Smooth muscle cell of the brain vasculature (primary cell): ENCODE data around the gene PSME4.
"Not testable (repeated sequence)": the region's sequence is repeated elsewhere in the genome, so short reads cannot be mapped to it uniquely, and the experiment has no call there.

ENCODE experiments used
- DNase-seq: peaks from one replicate; pipeline ENCODE4 v3.0.0-alpha.2; 2012; ENCODE audit warnings: low read depth, low spot score

The PSME4 gene

DNA sequence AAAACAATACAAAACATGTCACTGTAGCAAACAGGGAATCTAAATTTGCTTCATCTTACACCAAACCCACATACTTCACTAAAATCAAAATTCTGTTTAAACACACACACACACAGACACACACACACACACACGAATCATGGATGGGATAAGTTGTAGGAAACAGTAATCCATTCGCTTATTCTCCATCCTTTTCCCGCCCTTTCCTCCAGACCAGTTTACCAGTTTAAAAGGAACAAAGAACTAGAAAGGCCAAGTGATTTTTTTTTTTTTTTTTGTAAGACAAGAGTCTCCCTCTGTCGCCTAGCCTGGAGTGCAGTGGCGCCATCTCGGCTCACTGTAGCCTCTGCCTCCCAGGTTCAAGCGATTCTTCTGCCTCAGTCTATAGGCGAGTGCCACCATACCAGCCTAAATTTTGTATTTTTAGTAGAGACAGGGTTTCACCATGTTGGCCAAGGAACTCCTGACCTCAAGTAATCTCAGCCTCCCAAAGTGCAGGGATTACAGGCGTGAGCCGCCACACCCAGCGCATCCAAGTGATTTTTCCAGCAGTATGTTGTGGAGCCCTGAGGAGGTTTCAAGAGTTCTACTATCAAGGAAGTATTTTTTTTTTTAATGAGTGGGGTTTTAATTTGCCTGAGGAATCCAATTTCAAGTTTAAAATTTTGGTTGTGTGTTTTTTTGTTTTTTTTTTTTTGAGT, 5.7 kb downstream of the PSME4 start:
- DNase-seq, result no peak

DNA sequence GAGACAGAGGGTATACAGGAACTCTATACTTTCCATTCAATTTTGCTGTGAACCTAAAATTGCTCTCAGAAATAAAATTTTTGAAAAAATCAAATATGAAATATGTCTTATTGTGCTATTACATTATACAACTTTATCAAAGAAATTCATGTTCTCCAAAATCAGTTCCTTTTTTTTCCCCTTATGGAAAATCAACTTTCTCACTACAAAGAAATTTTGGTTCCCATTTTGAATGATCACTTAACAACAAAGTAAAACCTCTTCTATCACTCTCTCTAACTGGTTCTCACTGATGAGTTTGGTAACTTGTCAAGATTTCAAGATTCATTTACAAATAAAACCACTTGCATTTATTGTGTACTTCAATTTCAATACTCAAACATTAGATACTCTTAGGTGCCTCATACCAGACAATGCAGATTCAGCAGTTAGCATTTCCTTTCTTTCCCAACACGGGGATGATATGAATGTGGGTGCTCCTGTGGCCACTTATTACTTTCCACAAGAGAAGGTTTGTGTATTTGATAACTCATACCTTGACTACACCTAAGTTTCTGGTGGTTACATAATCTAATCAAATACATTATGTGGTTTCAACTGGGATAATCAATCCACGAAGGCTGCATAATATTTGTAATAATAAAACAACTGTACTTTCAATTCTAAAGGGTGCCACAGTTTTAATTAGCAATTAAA, 6.4 kb downstream of the PSME4 start:
- no peak for DNase-seq

- DNase-seq, result not testable (repeated sequence)
Observed at GRCh38 chr2:53961478-53962216, 9.1 kb downstream of the PSME4 start.

GRCh38 chr2:53960476-53960875, 10.3 kb downstream of the PSME4 start:
- no peak for DNase-seq

DNA sequence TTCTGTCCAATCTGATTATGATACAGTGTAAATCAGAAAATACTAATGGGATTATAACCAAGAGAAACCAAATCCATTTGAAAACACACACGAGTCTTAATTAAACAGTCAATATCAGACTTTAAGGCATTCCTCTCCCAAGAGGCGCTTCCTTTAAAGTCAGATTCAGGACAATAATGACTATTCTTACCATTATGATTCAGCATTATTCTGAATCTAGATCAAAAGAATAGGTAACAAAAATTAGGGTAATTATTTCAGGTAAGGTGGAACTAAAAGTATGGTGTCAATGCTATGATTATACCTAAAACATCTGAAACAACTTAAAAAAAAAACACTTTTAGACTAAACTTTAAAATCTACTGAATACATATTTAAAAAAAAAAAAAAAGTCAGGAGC, 12.3 kb downstream of the PSME4 start:
- no peak for DNase-seq

GRCh38 chr2:53952519-53952918, 18.3 kb downstream of the PSME4 start:
- no peak for DNase-seq

- no peak for DNase-seq
Observed at GRCh38 chr2:53949457-53949856, 21.3 kb downstream of the PSME4 start.

DNA sequence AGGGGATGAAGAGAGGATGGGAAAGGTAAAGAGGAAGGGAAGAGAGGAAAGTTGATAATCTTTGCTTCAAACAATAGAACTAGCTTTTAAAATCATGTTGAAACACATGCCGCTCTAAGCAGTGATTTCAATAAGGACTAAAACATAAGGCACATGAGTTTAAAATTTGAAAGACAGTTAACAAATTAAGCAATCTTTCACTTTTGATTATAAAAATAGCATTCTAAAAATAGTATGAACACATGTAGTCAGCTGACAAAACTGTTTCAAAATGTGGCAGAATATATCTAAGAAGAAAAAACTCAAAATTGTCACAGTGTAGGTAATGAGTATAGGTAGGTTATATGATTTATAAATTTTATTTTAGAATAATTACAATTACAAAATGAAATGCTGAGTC, 25.3 kb downstream of the PSME4 start:
- DNase-seq, result no peak

DNA sequence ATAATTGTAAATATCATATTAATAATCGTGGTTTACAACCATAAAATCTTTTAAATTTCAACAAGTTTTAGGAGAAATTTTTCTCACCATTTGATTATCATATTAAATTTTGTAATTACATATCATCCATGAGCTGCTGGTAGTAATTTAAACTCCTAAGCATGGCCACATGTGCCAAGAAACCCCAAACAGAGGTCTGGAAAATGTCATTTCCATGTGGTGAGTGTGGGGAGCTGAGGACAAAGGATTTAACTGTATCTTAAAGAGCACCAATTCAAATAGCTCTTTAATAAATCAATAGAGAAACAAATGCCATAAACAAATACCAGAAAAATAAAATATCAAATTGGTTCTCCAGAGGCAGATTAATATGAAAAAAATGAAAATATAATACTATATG, 26.3 kb downstream of the PSME4 start:
- no peak for DNase-seq

GRCh38 chr2:53942280-53942679, 28.5 kb downstream of the PSME4 start:
- no peak for DNase-seq

GRCh38 chr2:53941749-53942148, 29.0 kb downstream of the PSME4 start:
- no peak for DNase-seq

- no peak for DNase-seq
Observed at GRCh38 chr2:53939656-53940055, 31.1 kb downstream of the PSME4 start.

DNA sequence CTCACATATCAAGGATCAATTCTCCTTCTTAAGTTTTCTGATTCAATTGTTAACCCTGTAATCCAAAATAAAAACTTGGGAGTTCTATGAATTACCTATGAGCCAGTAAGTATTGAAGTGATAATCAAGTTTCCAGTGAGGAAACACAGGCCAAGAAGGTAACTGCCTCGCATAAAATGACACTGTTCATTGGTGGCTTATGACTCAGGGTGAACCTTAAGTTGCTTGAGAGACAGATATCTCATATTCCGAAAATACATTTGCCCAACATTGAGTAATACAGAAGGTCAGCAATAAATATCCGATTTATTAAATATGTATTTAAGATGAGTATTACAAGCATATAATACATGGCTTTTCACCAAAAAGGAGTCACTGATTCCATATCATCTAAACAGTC, 31.9 kb downstream of the PSME4 start:
- no peak for DNase-seq

- no peak for DNase-seq
Observed at GRCh38 chr2:53933329-53933728, 37.5 kb downstream of the PSME4 start.

- DNase-seq, result not testable (repeated sequence)
Observed at GRCh38 chr2:53926321-53926720, 44.5 kb downstream of the PSME4 start.

- DNase-seq, result peak; percentile 1
Observed at GRCh38 chr2:53913721-53914120, 57.1 kb downstream of the PSME4 start.

- DNase-seq, result no peak
Observed at GRCh38 chr2:53911434-53912189, 59.2 kb downstream of the PSME4 start.

- DNase-seq, result no peak
Observed at GRCh38 chr2:53907582-53907981, 63.2 kb downstream of the PSME4 start.

- no peak for DNase-seq
Observed at GRCh38 chr2:53905396-53905795, 65.4 kb downstream of the PSME4 start.

DNA sequence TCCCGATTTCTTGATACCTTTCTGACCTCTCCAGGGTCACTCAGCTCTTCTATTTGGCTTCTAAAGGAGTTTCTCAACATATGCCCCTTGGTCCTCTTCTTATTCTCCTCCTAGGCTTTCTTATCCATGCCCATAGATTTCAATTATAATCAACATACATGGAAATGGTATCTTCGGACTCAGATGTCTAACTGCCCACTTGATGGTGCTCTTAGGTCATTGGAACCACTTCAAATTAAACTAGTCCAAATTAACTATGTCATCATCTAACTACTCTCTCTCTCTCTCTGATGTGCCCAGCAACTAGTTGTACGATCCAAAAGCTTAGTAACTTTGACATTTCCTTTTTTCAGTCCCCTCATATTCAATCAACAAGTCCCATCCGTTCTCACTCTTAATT, 67.8 kb downstream of the PSME4 start:
- no peak for DNase-seq

- DNase-seq, result no peak
Observed at GRCh38 chr2:53901192-53901591, 69.6 kb downstream of the PSME4 start.

GRCh38 chr2:53896864-53897263, 73.9 kb downstream of the PSME4 start:
- peak; percentile 4 for DNase-seq
